ENCODE measurements around the gene AKT3.

AKT3 gene

DNA sequence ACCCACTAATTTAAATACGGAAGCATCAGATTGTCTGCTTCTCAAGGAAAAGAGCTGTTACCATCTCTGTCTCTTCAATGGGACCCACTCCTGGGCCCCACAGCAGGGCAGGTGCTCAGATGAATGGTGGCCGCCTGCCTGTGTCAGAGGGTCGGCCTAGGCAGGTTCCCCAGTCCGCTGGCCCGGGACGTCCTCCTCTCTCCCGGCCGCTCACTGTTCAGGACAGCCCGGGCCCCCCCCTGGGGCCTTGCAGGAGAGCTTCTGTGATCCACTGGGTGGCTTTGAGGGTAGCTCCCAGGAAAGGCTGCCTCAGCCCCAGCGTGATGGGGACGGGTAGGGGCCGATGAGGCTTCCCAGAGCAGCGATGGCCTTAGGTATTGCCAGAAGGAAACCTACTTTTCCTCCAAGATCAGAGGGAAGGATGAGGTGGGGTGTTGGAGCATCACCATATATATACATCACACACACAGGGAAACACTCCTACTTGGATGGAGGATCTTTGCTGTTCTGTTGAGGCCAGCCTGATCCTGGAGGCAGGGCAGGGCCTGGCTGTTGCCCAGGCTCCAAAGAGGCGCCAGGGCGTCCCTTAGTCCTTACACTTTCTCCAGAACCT, 362.9 kb downstream of the AKT3 start:
- DNase-seq (ENCODE audit: low spot score), result no peak

DNA sequence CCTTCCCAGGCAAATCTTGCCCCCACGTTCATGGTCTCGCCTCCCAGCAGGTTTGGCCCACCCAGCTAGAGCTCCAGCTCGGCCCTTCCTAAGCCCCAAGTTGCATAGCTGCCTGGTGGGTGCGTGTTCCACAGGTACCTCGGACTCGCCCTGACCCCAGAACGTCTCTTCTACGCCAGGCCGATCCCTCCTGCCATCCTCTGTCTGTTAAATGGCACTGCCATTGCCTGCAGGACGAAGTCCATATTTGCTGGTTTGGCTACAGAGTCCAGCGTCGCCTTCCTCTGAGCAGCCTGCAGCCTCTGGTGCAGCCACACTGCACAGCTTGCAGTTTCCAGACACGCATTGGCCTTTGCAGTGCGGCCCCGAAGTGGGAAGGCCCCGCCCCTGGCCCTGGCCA, 366.1 kb downstream of the AKT3 start:
- no peak for DNase-seq (ENCODE audit: low spot score)

DNA sequence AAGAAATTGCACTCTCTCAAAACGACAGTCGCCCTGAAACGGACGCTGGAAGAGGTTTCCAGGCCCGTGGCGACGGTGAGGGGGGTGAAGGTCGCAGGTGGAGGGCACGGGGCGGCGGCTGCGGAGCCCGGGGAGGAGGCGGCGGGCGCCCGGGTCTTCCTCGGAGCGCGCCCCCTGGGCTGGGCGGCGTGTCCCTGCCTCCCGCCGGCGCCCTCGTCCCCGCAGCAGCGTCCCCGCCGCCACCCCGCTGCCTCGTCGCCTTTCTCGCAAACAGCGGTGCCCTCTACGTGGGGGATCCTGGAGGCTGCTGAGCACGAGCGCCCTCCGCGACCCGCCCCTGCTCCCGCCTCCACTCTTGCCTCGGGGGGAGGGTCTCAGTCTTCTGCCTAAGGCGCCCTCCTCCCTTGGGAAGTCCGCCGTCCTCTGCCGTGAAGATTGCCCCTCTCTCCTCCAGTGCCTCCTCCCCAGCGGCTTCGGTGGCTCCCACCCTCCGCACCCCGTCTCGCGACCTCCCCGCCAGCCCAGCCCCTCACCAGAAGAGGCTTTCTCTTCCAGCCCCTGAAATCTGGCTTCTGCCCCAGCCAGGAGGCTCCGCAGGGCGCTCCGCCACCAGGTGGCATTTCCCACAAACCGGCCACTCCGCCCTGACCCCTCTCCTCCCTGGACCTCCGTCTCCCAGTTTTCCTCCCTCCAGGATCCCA, 366.8 kb downstream of the AKT3 start:
- DNase-seq (ENCODE audit: low spot score), result no peak

DNA sequence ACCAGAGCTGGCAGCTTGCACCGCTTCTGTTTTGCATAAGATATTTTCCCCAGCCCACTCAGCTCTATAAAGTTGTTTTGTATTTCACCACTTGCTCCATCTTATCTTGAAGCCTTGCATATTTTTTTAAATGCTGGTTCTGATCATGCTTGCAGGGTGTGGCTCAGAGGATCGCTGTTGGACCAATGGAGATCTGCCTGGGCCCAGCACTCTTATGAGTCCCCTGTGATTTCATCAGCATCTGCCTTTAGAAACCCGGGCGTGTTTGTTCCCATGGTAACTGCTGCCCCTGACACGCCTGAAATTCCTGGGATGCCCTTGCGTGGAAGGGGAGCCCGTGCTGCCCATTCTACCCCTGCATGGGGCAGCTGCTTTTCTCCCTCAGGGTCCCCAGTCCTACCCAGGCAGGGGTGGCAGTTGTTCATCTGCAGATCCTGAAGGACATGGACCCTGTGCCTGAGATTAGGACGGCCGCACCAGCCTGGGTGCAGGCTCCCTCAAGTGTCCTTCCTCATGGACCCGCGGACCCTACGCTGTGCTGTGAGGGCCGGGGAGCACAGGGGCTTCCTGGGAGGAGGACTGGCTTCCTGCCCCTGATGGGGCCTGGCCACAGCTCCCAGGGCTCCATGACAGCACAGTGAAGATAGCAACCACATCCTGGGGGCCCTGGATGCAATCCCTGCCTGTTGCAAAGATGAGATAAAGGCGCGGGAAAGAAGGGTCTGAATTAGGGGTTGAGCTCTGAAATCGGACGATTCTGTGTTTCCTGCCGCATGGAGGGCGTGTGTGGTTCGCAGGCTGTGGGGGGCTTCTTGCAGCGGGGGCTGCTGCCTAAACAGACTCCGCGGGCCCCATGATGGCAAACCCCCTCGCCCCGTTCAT, 367.7 kb downstream of the AKT3 start:
- no peak for DNase-seq (ENCODE audit: low spot score)

DNA sequence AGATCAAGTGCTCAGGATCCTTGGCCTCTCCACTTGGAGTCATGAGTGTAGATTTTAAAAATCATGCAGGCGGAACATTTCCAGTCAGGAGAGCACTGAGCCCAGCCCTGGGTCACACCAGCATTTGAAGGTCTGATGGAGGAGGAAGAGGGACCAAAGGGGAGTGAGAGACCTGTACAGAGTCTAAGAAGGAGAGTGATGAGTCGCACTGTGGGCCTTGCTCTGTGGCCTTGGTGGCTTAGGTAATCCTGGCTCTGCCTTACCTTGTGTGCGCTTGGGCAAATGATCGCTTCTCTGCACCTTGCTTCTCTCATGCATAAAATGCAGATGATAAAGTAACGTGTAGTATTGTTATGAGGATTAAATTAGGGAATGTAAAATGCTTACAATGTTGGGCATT, 368.9 kb downstream of the AKT3 start:
- no peak for DNase-seq (ENCODE audit: low spot score)

DNA sequence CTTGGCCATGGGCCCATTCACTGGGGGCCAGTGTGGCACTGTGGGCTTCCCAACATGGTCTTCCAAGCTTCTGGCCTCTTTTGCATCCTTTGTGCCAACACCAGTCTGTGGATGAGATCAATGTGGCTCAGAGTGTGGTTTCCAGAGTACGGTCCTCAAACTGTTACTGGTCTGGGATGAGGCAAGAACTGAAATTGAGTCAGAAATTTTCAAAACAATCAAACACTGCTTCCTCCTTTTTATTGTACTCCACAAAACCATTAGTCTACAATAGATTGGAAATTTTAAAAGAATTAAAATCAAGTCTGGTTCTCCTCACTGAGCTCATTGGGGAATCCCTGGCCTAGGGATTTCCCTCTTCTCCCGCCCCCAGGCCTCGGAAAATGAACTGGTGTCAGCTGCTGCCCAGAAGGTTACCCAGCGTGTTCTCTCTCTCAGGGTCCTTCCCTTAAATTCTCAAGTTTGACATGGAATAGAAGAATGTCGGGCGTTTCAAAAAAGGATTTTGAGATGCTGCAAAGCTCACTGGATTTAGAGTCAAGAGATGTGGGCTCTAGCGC, 372.2 kb downstream of the AKT3 start:
- no peak for DNase-seq (ENCODE audit: low spot score)

DNA sequence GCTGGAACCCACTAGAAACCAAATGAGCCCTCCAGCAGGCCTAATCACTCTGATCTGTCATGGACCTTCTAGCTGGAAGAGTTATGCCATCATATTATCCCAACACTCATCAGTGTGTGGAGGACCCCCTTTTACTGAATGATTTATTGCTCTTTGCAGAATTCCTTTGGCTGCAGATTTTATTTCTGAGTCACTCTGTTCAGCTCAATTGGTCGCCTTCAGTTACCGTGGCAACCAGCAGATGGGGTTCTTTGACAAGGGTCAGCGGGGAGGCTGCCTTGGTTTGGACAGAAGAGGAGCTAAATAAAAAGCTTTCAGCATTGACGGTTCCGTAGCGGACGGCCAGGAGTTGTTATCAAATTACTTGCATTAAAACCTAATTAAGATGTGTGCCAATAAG, 374.1 kb downstream of the AKT3 start:
- no peak for DNase-seq (ENCODE audit: low spot score)

DNA sequence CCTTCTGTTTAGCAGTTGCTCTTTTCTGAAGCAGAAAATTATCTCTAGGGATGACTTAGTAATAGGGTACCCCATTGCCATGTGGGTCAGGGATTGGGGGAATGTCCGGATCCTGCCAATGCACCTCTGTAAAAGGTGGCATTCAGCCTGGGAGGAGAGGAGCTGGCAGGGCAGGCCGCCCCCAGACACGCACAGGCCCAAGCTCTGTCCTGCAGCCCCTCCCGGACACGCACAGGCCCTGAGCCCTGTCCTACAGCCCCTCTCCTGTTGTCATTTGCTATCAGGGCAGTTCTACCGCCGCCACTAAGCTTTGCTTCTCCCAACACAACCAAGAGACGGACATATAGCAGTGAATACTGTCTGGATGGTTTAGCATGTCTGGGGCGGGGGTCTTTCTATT, 375.1 kb downstream of the AKT3 start:
- no peak for DNase-seq (ENCODE audit: low spot score)

DNA sequence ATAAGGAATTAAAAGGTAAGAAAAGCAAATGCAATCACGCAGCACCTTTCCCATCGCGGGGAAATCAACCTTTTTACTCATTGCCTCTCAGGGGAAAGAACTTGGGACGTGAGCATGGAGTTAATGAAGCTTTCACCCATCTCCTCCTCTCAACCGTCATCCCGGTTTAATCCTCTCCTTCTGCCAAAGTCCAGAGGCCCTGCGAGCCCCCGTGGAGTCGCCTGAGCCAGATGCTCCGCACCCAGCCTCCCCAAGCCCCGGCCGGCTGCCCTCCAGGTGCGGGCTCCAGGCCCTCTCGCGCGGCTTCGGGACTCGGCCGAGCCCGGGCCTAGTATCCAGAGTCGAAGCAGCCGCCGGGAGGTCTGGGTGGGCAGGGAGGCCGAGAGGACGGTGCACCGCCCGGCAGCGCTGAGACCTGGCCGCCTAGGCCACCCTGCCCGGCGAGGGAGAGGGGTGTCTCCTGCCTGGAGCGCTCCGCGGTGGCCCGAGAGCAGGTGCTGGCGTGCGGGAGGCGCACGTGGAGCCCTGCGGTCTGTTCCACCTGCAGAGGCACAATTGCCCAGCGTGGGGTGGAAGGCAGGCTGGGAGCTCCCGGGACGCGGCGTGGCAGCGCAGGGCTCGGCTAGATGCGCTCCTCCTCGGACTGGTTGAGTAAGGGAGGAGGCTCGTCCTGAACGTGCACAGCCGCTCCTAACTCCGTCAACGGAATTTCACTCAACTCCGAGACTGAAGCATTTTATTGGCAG, 375.7 kb downstream of the AKT3 start:
- DNase-seq (ENCODE audit: low spot score), result no peak

DNA sequence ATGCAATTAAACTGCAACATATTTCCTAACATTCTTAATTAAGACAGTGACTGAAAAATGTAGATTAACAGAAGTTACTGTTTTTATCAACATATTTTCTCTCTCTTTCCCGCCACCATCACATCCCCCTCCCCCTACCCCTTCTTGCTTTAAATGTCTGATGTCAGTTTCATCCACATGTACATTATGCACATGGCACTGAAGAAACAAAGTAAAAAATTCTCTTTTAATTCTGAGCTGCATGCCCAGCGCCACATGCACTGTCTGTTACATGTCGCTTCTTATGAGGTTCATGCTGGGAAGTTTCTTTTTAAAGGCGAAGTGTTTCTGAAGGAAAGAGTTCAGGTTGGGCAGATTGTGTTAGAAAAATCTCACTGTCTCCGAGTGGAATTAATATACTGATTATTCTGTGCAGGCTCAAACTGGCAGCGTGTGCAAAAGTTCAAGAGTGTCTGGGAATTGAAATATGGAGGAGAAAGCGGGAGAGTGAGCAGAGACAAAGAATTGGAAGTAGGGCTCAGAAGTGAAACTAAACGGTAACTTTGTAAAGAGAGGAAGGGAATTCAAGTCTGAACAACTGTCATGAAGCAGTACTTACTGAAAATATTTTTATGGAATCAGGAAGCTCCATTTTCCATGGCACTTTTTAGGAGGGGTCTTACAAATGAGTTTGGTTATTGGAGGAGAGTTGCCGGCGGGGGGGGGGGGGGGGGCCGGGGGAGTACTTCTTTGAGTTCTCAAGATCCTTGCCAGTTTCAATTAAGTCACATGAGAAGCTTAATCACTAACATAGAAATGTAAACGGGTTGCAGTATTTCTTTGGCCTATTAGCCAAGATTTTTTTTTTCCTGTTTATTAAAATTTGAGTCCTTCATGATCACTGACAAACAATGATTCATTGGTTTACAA, 376.6 kb downstream of the AKT3 start:
- no peak for DNase-seq (ENCODE audit: low spot score)

DNA sequence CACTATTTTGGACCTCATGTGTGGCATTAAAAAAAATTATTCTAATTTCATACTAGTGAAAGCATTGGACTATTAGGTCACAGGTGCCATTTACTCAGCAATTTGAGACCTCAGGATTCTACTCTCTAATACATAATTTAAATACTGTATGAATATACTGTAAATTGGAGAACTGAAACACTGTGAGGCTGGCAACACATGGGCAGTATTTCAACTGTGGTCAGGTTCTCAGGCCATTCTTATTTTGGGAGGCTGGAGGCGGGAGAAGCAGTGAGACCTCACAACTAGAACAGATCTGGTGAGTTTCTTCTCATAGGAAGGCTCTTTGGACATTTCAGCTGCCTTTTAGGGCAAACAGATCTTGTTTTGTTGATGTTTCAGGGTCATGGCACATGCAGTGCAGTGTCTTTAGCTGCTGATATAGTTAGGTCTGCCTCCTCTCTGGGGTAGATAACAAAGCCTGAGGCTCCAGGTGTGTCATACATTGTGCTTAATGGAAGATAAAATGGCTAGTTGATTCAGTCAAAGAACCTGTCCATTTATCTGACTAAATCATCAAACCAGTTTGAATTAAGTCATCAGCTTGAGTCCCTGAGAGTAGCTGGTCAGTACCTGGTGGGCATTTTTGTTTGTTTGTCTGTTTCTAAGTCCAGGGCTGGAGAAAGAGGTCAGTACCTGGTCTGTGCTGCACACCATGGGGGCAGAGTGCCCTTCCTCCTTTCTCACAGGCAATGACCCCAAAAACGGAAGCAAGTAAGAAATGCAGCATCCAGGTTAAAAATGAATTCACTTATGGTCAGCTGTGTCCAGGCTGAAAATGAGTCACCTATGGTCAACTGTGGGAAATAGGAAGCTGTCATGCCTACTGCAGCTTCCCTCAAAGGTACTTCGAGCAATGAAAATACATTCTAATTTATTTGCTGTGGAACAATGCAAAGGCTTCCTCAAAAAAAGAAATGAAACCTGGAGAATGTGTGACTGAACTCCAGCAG, 378.0 kb downstream of the AKT3 start:
- no peak for DNase-seq (ENCODE audit: low spot score)

DNA sequence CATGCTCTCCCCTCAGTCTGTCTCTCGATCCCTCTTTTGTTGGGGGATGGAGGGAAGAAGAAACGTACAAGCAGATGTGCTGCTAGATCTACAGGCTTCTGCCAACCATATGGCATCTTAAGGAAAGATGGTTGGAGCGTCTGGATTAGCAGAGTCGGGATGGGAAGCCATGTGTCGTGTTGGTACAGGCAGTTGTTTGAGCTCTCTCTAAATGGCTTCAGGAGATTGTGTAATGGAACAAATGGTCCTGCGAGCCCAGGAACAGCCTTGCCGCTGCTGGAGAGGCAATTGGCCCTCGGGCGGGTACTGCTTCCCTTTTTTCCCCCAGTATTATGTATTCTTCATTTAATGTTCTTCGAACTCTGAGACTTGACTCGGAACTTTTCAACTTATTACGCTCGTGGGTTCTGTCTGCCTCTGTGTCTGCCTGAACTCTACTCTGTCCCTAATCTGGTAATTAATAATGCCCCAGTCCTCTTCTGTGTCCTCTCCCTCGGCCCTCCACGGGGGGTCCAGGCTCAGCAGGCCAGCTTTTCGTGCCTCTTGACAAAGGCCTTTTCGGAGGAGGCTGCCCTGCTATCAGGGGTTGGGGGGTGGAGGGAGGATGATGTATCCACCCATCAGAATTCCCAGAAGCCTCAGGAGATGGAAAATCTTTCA, 378.9 kb downstream of the AKT3 start:
- no peak for DNase-seq (ENCODE audit: low spot score)

DNA sequence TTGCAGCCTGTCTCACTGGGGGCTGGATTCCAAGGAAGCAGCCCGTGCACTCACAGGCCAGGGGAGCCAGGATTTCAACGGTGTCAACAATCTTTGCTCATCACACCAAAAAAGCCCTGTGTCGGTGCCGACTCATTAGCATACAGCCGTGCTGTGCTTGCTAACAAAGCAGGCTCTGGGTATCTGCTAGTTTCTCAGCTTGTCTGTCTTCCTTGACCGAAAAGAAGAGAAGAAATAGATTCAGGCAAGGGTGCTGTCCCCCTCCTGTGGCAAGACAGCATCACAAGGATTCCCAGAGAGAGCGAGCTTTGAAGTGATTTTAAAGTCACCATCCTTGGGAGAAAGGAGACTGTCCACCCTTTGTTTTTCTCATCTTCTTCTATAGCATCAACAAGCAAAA, 379.5 kb downstream of the AKT3 start:
- no peak for DNase-seq (ENCODE audit: low spot score)

DNA sequence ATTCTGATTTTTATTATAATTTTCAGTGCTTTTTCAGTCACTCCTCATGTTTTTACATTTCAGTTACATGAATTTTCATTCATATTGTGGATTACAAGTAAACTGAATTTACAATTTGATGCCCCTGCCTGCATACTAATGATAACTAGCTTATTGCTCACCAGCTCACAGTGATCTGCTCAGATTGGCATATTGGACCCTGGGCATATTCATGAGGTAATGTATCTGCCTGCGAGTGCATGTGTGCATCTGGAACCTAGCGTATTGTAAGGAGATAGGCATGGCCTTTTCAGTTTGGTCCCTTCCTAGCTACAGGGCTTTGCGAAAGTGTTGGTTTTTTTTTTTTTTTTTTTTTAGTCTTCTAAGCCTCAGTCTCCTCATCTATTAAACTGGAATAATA, 380.5 kb downstream of the AKT3 start:
- no peak for DNase-seq (ENCODE audit: low spot score)

DNA sequence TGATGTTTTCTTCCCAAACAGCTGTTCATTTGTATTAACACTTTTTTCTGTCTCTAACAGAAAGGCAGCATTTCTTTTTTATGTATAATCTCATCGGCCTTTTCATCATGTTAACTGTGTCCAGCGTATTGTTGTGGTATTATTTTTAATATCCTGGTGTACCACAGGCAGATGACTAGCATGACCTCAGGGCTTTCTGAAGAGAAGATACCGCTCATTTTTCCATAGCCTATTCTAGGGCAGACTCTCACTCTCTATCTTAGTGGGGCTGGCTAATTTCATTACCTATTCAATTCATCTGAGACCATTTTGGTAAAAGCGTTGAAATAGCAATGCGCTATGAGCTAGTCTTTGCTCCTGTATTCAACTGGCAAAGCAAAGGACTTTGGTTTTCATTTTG, 384.3 kb downstream of the AKT3 start:
- DNase-seq (ENCODE audit: low spot score), result no peak

DNA sequence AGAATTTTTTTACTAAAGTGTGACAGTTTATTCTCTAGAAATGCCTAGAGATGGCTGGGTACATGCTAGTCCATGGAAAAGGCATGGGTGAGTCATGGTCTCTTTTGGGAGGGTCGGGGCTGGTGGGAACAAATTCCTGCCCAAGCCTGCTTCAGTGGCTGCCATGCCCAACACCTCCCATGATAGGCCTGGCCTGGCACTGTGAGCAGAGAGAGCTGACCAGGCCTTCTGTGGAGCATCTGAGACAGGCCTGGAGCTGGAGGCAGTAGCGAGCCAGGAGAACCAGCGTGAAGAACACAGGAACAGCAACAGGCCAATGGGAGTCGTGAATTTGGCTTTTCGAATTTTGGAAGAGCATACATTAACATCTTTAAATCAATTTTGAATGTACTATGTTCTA, 385.0 kb downstream of the AKT3 start:
- no peak for DNase-seq (ENCODE audit: low spot score)

DNA sequence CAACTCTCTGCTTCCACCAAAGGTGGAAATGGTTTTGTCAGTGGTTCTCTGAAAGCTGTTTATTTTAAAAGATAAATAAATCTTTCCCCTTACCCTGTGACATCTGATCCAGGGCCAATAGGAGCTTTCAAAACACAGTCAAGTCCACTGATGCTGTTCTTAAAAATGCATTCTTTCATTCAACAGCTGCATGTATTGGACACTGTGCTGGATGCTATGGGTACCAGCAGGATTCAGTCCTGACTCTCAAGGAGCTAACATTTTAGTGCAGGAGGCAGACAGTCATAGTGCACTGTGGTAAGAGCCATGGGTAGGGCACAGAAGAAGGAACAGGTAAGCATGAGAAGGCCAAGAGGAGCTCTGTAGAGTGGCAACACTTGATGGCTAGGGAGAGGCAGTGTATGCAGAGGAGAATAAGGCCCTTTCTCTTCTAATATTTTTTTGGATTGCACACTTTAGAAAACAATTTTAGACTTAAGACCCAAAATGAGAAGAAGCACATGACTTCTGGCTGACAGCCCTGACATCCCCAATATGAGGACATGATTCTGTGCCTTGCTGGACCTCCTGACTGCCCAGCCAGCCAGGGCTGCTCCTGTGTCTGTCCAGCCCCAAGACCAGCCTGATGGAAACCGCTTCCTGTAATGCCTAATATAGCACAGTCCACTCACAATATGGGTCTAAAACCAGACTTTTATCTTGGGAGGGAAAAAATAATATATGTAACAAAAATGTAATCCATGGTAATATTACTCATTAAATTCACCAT, 386.9 kb downstream of the AKT3 start:
- DNase-seq (ENCODE audit: low spot score), result no peak

DNA sequence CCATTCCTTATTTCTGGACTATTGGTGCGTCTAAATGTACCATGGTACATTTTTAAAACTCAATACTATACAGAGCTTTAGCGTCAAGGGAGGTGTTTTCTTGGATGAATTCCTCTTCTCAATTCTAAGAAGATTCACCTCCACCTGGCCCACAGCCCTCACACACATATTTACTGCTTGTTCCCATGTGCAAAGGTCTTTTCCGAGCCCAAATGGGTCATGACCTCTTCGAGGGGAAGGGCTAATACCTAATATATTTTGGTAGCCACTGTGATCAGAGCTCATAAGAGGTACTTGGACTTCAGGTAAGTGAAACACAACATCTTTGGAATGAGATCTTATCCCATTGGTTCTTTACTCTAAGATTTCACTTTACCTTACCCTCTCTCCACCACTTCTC, 388.3 kb downstream of the AKT3 start:
- no peak for DNase-seq (ENCODE audit: low spot score)

DNA sequence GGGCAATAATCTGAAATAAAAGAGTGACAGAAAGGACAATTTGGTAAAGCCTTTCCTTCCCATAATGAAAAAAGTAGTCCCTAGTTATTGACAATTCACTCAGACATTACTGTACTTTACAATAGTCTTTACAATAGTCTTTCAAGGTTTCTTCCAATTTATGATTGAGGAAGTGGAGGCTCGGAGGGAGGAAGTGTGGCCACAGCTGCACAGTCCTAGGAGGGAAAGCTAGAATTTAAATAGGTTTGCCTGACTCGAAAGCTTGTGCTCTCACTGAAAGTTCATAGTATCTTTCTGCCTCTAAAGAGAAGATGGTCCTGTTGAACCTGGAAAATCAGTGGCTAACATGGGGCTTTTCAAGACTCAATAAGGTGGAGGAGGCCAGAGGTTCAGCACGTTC, 391.0 kb downstream of the AKT3 start:
- no peak for DNase-seq (ENCODE audit: low spot score)
